HUES6 (cell line): ENCODE data around the gene KRTAP5-4.
"Not testable (repeated sequence)": the region's sequence is repeated elsewhere in the genome, so short reads cannot be mapped to it uniquely, and the experiment has no call there.

Experiments
- H3K27ac ChIP-seq: 2 replicates; pipeline ENCODE4 v1.7.0; 2013; ENCODE audit warnings: low read depth, mild to moderate bottlenecking, low read length, inconsistent platforms
- H3K27me3 ChIP-seq: 2 replicates; pipeline ENCODE4 v1.6.1; 2013; ENCODE audit warnings: low read length; ENCODE audit not compliant: control insufficient read depth, insufficient read depth
- H3K36me3 ChIP-seq: 2 replicates; pipeline ENCODE4 v1.6.1; 2013; ENCODE audit warnings: low read length; ENCODE audit not compliant: control insufficient read depth, insufficient read depth
- H3K4me1 ChIP-seq: 2 replicates; pipeline ENCODE4 v1.6.1; 2013; ENCODE audit warnings: low read length; ENCODE audit not compliant: control insufficient read depth, insufficient read depth
- H3K4me3 ChIP-seq: 2 replicates; pipeline ENCODE4 v1.5.1; 2013; ENCODE audit warnings: low read depth, low read length
- H3K9ac ChIP-seq: one replicate; pipeline ENCODE4 v1.6.1; 2013; ENCODE audit warnings: mild to moderate bottlenecking, low read length
- H3K9me3 ChIP-seq: 2 replicates; pipeline ENCODE4 v1.6.1; 2013; ENCODE audit warnings: low read depth, low read length; ENCODE audit not compliant: control insufficient read depth, insufficient read depth

KRTAP5-4 gene, protein sequence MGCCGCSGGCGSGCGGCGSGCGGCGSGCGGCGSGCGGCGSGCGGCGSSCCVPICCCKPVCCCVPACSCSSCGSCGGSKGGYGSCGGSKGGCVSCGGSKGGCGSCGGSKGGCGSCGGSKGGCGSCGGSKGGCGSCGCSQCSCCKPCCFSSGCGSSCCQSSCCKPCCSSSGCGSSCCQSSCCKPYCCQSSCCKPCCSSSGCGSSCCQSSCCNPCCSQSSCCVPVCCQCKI

DNA sequence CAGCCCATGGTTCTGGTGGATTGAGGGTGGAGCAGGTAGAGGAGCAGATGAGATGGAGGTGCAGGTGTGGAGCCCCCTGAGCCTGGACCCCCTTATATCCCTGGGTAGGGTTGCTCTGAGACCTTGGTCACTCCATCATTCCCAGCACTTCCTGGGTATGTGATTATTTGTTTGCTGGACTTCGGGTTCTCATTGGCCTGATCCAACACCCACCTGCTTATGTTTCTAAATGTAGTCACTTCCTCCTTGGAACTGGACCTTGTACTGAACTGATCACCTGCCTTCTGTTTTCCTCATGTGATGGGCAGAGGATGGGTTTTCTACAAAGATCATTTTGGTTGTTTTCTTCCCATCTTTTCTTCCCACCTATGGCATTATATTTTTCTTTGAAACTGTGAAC is at the start of gene KRTAP5-4:
TSS of gene KRTAP5-4 (minus strand) at position 53 of the 400 bp plus-strand sequence. CDS start at position 8, 45 bp downstream.
- no peak within 1 kb of the TSS for H3K27ac ChIP-seq
- H3K9ac ChIP-seq: no peak within 1 kb of the TSS
- H3K4me1 ChIP-seq: no peaks in the 10 kb centered on the region
- no peak within 1 kb of the TSS for H3K4me3 ChIP-seq
- peaks cover 10% of the 10 kb centered on the region for H3K27me3 ChIP-seq
- no peaks in the 10 kb centered on the region for H3K36me3 ChIP-seq
- H3K9me3 ChIP-seq: peaks cover 4% of the 10 kb centered on the region; the same call in 1 of the 2 replicates

DNA sequence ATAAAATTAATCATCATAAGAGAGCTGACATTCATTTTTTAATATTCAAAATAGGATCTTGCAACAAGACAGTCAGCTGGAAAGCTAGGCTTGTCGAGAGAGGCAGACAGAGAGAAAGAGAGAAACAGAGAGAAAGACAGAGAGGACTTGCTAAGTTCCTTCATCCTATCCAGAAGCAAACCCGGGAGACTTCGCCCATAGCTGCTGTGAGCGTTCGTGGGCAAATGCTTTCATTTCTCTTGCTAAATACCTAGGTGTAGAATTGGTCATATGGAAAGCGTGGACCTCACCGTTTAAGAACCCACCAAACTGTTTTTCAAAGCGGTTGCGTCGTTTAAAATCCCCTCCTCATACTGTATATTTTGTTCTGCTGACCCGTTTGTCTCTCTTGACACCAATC is 49.7 kb upstream of the KRTAP5-4 start:
- Histone ChIP-seq H3K4me3 (no peak overlapping the region), H3K27ac (no peak overlapping the region), H3K9ac (no peak overlapping the region), H3K9me3 (no peaks in the 10 kb centered on the region), H3K4me1 (no peaks in the 10 kb centered on the region), H3K27me3 (peaks cover 21% of the 10 kb centered on the region), H3K36me3 (no peaks in the 10 kb centered on the region)

DNA sequence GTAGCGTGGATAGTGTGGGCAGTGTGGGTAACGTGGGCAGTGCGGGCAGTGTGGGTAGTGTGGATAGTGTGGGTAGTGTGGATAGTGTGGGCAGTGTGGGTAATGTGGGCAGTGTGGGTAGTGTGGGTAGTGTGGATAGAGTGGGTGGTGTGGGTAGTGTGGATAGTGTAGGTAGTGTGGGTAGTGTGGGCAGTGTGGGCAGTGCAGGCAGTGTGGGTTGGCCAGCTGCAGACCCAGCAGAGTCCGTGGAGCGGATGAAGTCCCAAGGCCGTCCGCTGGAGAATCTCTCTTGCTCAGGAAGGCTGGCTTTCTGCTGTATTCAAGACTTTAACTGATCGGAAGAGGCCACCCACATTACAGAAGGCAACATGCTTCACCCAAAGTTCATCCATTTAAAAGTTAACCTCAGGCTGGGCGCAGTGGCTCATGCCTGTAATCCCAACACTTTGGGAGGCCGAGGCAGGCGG is 49.0 kb upstream of the KRTAP5-4 start:
- no peak overlapping the region for H3K4me3 ChIP-seq
- no peak overlapping the region for H3K9ac ChIP-seq
- H3K27me3 ChIP-seq: peaks cover 21% of the 10 kb centered on the region

DNA sequence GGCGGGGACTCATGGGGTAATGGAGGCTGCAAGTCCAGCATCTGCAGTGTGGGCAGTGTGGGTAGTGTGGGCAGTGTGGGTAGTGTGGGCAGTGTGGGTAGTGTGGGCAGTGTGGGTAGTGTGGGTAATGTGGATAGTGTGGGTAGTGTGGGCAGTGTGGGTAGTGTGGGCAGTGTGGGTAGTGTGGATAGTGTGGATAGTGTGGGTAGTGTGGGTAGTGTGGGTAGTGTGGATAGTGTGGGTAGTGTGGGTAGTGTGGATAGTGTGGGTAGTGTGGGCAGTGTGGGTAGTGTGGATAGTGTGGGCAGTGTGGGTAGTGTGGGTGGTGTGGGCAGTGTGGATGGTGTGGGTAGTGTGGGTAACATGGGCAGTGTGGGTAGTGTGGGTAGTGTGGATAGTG is 48.5 kb upstream of the KRTAP5-4 start:
- not testable (repeated sequence) for H3K4me3 ChIP-seq, H3K9ac ChIP-seq, H3K36me3 ChIP-seq, H3K27ac ChIP-seq, H3K4me1 ChIP-seq, H3K9me3 ChIP-seq
- H3K27me3 ChIP-seq: peaks cover 21% of the 10 kb centered on the region

More for the DNA sequence above, 49.0 kb upstream of the KRTAP5-4 start:
- Histone ChIP-seq H3K9me3 (no peaks in the 10 kb centered on the region), H3K27ac (no peak overlapping the region), H3K36me3 (no peaks in the 10 kb centered on the region), H3K4me1 (no peaks in the 10 kb centered on the region)

DNA sequence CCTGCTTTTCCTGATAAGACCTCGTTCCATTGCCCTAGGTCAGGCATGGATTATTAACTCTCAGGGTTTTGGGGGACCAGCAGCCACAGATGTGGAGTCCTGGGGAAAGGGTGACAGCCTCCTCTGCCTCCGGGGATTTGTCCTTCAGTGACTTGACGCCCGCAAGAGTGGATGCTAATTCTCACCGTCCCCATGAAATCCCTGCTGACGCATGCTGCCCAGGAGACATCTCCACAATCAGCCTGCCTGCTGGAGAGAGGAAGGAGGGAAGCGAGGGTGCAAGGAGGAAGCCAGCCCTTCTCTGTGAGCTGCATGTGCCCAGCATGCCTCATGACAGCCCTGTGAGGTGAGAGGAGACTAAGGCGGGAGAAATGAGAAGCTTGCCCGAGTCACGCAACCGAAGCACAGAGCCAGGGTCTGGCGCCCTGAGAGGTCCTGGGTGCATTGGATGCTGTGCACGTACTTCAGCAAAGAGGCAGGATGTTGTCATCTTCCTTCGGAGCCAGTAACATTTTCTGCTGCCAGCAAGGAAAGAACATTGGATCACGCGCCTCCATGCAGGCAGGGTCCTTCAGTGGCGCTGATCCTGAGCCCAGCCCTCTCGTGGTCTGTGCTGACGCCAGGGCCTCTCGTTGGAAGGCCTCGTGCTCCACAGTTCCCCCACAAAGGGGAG is 47.7 kb upstream of the KRTAP5-4 start:
- Histone ChIP-seq H3K4me3 (no peak overlapping the region), H3K27ac (no peak overlapping the region), H3K9ac (no peak overlapping the region), H3K9me3 (no peaks in the 10 kb centered on the region), H3K27me3 (peaks cover 20% of the 10 kb centered on the region), H3K4me1 (no peaks in the 10 kb centered on the region), H3K36me3 (no peaks in the 10 kb centered on the region)

DNA sequence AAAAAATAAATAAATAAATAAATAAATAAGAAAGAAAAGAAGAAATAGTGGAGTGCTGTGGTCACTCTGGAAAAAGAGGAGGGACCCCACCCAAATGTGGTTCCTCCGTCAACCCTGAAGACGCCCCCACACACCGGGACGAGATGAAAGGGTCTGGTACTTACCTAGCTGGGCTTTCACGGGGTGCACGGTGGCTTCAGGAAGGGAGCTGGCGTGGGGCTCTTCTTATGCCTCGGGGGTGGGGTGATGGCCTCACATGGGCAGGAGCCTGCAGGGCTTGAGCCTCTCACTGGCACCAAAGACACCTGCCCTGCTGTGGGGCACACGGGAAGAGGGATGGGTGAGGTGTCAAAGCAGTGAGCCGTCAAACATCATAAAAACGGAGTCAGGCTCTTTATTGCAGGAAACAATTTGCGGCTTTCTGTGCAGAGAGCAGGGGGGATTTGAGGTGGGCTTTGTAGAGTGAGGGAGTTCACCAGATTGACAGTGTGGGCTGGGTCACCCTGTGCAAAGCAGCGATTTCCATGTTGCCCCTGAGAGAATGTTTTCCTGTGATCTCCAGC is 47.1 kb upstream of the KRTAP5-4 start:
- Histone ChIP-seq H3K36me3 (no peaks in the 10 kb centered on the region), H3K27me3 (peaks cover 17% of the 10 kb centered on the region), H3K4me1 (no peaks in the 10 kb centered on the region), H3K4me3 (no peak overlapping the region), H3K9me3 (no peaks in the 10 kb centered on the region), H3K27ac (no peak overlapping the region), H3K9ac (no peak overlapping the region)

DNA sequence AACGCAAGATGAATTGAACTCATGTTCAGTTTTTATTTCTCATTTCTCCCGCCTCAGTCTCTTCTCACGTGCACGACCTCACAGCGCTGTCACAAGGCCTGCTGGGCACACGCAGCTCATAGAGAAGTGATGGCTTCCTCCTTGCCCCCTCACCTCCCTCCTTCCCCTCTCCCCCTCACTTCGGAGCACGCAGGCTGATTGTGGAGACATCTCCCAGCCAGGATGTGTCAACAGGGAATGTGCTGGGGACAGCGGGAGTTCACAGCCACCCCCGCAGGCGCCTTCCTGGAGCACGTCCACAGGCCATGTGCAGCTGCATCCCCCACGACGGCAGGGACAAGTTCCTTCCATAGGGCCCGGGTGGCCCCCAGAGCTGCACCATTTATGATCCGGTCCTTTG is 46.0 kb upstream of the KRTAP5-4 start:
- Histone ChIP-seq H3K27me3 (peaks cover 10% of the 10 kb centered on the region), H3K9ac (no peak overlapping the region), H3K4me1 (no peaks in the 10 kb centered on the region), H3K36me3 (no peaks in the 10 kb centered on the region), H3K27ac (no peak overlapping the region), H3K4me3 (no peak overlapping the region), H3K9me3 (no peaks in the 10 kb centered on the region)

DNA sequence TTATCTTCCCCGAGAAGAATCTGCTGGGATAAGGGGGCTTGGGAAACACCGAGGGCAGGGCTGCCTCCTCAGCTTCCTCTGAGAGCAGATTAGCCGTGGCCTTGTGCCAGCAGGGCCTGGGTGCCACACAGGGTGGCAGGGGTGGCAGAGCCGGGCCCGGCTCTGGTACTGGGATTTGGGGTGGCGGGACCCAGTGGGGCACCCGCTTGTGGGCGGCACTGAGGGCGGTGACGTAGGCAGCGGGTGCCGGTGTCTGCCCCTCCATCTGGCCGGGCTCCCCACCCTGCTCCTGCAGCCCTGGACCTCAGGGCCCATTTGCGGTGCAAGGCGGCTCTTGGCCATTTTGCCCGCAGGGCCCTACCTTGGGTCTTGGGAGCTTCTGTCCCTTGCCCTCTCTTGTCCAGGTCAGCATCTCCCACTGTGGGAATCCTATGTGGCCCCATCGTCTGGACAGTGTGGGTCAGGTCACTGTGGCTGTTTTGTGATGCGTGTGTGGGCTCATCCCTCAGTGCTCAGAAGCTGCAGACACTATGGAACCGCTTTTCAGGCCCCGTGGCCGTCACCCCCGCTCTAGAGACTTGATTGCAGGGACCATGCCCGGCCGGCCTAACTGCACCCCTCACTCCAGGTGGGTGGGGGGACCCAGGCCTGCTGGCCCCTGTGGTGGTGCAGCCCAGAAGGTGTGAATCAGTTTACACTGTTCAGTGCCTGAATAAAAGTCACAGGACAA is 45.3 kb upstream of the KRTAP5-4 start:
- no peaks in the 10 kb centered on the region for H3K9me3 ChIP-seq
- H3K27ac ChIP-seq: no peak overlapping the region
- H3K4me3 ChIP-seq: no peak overlapping the region
- H3K4me1 ChIP-seq: no peaks in the 10 kb centered on the region
- H3K9ac ChIP-seq: no peak overlapping the region
- H3K36me3 ChIP-seq: no peaks in the 10 kb centered on the region
- peaks cover 10% of the 10 kb centered on the region for H3K27me3 ChIP-seq

DNA sequence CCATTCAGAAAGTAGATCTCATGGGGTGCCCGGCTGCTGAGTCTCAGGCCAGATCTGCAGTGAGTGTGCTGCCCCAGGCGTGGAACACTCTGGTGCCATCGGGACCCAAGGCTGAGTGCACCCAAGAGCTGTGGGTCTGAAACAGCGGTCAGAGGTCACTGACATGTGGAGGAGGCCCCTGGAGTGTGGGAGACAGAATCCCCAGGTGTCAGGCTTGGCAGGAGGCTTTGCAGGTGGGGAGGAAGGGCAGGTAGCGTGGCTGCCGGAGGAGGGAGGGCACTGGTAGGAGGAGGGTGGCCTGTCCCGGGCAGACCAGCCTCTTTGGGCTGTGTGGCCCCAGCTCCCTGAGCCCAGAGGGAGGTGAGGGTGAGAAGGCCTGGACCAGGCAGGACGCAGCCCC is 43.4 kb upstream of the KRTAP5-4 start:
- H3K27ac ChIP-seq: no peak overlapping the region
- no peaks in the 10 kb centered on the region for H3K36me3 ChIP-seq
- no peaks in the 10 kb centered on the region for H3K4me1 ChIP-seq
- no peak overlapping the region for H3K4me3 ChIP-seq
- H3K9ac ChIP-seq: no peak overlapping the region
- no peaks in the 10 kb centered on the region for H3K9me3 ChIP-seq
- H3K27me3 ChIP-seq: peaks cover 10% of the 10 kb centered on the region

DNA sequence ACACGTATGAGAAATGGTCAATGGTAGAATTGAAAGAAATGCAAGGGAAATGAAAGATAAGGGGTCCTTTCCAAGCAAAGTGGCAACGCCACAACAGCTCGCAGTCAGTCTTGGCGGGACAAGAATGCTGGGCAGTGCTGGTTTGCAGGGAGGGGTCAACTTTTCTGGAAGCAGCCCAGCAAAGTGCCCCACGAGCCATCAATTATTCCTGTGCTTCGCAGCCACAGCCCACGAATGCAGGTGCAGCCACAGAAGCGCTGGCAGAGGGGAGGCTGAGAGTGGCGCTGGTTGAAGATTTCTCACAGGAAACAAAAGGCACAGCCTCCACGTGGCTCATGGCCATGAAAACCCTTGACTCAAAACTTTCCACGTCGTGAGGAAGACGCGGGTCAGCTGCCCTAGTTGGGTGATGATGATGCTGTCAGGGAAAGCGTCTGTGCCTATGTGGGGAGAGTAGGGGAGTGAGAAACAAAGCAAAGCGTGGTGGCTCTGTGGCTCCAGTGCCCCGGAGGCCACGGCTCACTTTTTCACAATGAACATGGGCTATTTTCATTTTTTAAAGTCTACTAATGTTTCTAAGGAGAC is 40.9 kb upstream of the KRTAP5-4 start:
- H3K27me3 ChIP-seq, H3K36me3 ChIP-seq, H3K9me3 ChIP-seq, H3K27ac ChIP-seq, H3K4me3 ChIP-seq, H3K9ac ChIP-seq, H3K4me1 ChIP-seq: not testable (repeated sequence)
